PFSK-1 (cell line): ENCODE results near the gene RGS7.

Experiments used
- FOXP2 ChIP-seq: optimal IDR thresholded peaks from 2 replicates; pipeline ENCODE3; 2011; ENCODE audit warnings: borderline replicate concordance, control low read depth, inconsistent platforms; ENCODE audit not compliant: insufficient read depth; ENCODE audit errors: extremely low read length, extremely low read depth
- POLR2AphosphoS5 ChIP-seq: IDR thresholded peaks from 2 replicates; pipeline ENCODE4 v1.6.1; 2012; ENCODE audit warnings: low read depth, mild to moderate bottlenecking, control low read depth, low read length, moderate library complexity
- REST ChIP-seq, 2 experiments: IDR thresholded peaks; 2 replicates each; pipeline versions ENCODE4 v1.6.1 to v1.8.0; 2011 to 2012; ENCODE audit warnings: low read depth in 2 of 2, low read length in 2 of 2, control low read depth in 1 of 2, inconsistent platforms in 1 of 2, mild to moderate bottlenecking in 1 of 2, moderate library complexity in 1 of 2; ENCODE audit not compliant: insufficient read depth in 1 of 2

DNA sequence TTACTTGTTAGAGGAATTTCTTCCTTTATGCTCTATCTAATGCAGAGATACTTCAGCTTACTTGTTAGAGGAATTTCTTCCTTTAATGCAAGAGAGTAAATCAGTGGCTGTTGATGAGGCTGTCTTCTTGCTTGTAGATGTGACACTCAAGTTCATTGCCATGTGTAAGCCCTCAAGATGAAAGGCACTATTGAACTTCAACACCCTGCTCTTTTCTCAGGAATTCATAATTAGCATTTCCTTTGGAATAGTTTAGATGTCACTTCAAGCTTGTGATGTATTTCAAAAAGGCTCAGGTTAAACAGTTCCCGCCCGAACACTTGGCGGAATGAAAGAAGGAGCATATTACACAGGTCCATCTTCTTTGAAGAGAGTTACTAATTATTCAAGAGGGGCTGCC lies 251.9 kb downstream of the RGS7 start:
- TF ChIP-seq POLR2AphosphoS5 = no peak
- TF ChIP-seq REST (IDR thresholded peaks at IDR 0.05; ENCODE audit: insufficient read depth in 1 of 2, low read depth in 2 of 2, low read length in 2 of 2) = no peak
- TF ChIP-seq FOXP2 = no peak
